ENCODE data around the gene SLIT3.

The SLIT3 gene

GRCh38 chr5:169020102-169020501, 280.8 kb downstream of the SLIT3 start:
- FAIRE-seq, result no peak
- TF ChIP-seq POLR2A (IDR thresholded peaks at IDR 0.05; ENCODE audit: low read depth, low read length) (no peak), POLR2AphosphoS5 (IDR thresholded peaks at IDR 0.05; ENCODE audit: low read depth, low read length) (no peak), SPI1 (IDR thresholded peaks at IDR 0.05; ENCODE audit: low read depth, low read length) (no peak), POU2F2 (IDR thresholded peaks at IDR 0.05; ENCODE audit: low read depth, low read length) (no peak), TAF1 (IDR thresholded peaks at IDR 0.05; ENCODE audit: low read depth, low read length) (no peak), PAX5 (IDR thresholded peaks at IDR 0.05; ENCODE audit: insufficient read depth, low read length, severe bottlenecking) (no peak)
- no peak for DNase-seq (ENCODE audit: insufficient read length, low spot score)

DNA sequence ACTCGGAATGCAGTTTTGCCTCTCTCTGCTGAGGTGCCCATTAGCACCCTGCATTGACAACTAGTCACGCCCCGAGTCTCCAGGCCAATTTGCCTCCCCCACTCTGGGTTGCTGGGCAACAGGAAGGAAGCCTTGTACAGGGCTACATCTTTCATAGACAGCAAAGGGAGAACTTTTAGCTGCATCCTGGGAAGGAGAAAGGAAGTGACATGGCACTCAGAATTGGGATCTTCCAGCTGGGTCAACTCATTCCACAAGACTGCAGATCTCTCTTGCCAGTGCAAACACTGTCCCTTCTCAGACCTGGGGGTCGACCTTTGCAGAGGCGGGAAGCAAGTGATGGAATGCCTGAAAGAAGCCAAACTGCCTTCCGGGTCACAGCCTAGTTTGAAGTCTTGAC, 282.0 kb downstream of the SLIT3 start:
- FAIRE-seq (no peak), DNase-seq (ENCODE audit: insufficient read length, low spot score) (no peak)
- no peak for TF ChIP-seq SPI1 (IDR thresholded peaks at IDR 0.05; ENCODE audit: low read depth, low read length)
- no peak for TF ChIP-seq PAX5 (IDR thresholded peaks at IDR 0.05; ENCODE audit: insufficient read depth, low read length, severe bottlenecking)
- TF ChIP-seq POU2F2 (IDR thresholded peaks at IDR 0.05; ENCODE audit: low read depth, low read length), result no peak
- no peak for TF ChIP-seq POLR2A (IDR thresholded peaks at IDR 0.05; ENCODE audit: low read depth, low read length)
- no peak for TF ChIP-seq POLR2AphosphoS5 (IDR thresholded peaks at IDR 0.05; ENCODE audit: low read depth, low read length)
- TF ChIP-seq TAF1 (IDR thresholded peaks at IDR 0.05; ENCODE audit: low read depth, low read length), result no peak

DNA sequence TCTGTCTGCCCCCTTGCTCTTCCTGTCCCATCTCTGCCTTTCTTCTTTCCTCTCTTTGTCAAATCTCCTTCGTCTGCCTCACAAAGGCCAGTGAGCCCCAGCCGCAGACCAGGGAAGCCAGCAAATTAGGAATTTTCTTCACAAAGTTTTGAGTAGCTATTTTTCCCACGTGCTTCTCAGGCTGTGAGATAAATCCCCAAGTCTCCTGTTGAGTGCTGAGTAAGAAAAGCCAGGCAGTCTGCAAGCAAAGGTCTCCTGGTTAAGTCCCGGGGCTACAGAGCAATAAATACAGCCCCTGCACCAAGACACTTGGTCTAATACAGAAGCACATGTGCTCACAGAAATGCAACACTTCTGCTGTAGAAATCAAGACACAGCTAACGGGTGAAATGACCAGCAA, 284.9 kb downstream of the SLIT3 start:
- FAIRE-seq (no peak), DNase-seq (ENCODE audit: insufficient read length, low spot score) (no peak)
- TF ChIP-seq POU2F2 (IDR thresholded peaks at IDR 0.05; ENCODE audit: low read depth, low read length) (no peak), PAX5 (IDR thresholded peaks at IDR 0.05; ENCODE audit: insufficient read depth, low read length, severe bottlenecking) (no peak), SPI1 (IDR thresholded peaks at IDR 0.05; ENCODE audit: low read depth, low read length) (no peak), POLR2AphosphoS5 (IDR thresholded peaks at IDR 0.05; ENCODE audit: low read depth, low read length) (no peak), POLR2A (IDR thresholded peaks at IDR 0.05; ENCODE audit: low read depth, low read length) (no peak), TAF1 (IDR thresholded peaks at IDR 0.05; ENCODE audit: low read depth, low read length) (no peak)

- FAIRE-seq, result no peak
- DNase-seq (ENCODE audit: insufficient read length, low spot score), result no peak
- TF ChIP-seq POLR2AphosphoS5 (IDR thresholded peaks at IDR 0.05; ENCODE audit: low read depth, low read length) (no peak), SPI1 (IDR thresholded peaks at IDR 0.05; ENCODE audit: low read depth, low read length) (no peak)
Measured at GRCh38 chr5:169013846-169014245, 287.1 kb downstream of the SLIT3 start.

DNA sequence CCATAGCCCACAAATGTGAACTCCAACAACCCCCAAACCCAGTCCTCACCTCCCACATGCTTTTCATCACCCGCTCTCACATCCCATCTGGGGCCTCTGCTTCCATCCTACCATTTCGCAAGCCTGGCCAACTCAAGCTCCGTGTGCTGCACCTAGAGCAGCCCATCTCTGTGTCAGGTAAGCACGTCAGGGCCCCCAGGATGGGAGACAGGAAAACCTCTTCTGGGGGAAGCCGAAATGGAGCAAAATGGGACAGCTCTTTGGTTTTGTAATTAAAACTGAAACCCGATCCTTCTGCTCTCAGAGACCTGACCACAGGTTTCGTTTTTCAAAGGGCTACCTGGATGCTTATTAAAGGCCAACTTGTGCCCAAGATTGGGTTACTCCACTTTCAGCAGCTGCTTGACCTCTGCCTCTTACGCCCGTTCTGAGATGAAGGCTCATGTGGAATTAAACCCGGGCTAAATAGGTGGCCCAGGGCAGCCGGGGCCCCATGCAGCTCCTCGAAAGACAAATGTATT, 287.7 kb downstream of the SLIT3 start:
- TF ChIP-seq POLR2AphosphoS5 (IDR thresholded peaks at IDR 0.05; ENCODE audit: low read depth, low read length), result no peak
- no peak for TF ChIP-seq SPI1 (IDR thresholded peaks at IDR 0.05; ENCODE audit: low read depth, low read length)
- TF ChIP-seq TAF1 (IDR thresholded peaks at IDR 0.05; ENCODE audit: low read depth, low read length), result no peak
- no peak for TF ChIP-seq POU2F2 (IDR thresholded peaks at IDR 0.05; ENCODE audit: low read depth, low read length)
- no peak for TF ChIP-seq POLR2A (IDR thresholded peaks at IDR 0.05; ENCODE audit: low read depth, low read length)
- no peak for TF ChIP-seq PAX5 (IDR thresholded peaks at IDR 0.05; ENCODE audit: insufficient read depth, low read length, severe bottlenecking)
- DNase-seq (ENCODE audit: insufficient read length, low spot score) (no peak), FAIRE-seq (no peak)

- TF ChIP-seq TAF1 (IDR thresholded peaks at IDR 0.05; ENCODE audit: low read depth, low read length) (no peak), POLR2AphosphoS5 (IDR thresholded peaks at IDR 0.05; ENCODE audit: low read depth, low read length) (no peak), SPI1 (IDR thresholded peaks at IDR 0.05; ENCODE audit: low read depth, low read length) (no peak), POLR2A (IDR thresholded peaks at IDR 0.05; ENCODE audit: low read depth, low read length) (no peak), POU2F2 (IDR thresholded peaks at IDR 0.05; ENCODE audit: low read depth, low read length) (no peak), PAX5 (IDR thresholded peaks at IDR 0.05; ENCODE audit: insufficient read depth, low read length, severe bottlenecking) (no peak)
- FAIRE-seq (no peak), DNase-seq (ENCODE audit: insufficient read length, low spot score) (no peak)
Measured at GRCh38 chr5:169012450-169012849, 288.5 kb downstream of the SLIT3 start.

DNA sequence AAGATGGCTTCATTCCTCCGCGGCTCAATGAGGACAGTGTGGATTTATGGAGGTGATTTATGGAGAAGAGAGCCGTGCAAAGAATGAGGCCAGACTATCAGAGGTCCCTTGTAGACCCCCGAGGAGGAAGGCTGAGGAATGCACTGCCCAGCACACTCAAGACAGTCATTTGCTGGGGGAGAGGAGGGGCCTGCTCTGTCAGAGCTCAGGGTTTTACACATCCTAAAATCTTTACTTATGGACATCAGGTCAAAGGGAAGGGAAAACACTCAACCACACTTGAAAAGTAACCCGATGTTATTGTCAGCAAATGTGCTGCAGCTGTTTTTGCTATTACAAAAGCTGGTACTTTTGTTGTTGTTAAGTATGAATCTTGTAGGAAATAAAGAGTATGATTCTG, 289.5 kb downstream of the SLIT3 start:
- TF ChIP-seq POLR2AphosphoS5 (IDR thresholded peaks at IDR 0.05; ENCODE audit: low read depth, low read length), result no peak
- no peak for TF ChIP-seq TAF1 (IDR thresholded peaks at IDR 0.05; ENCODE audit: low read depth, low read length)
- TF ChIP-seq PAX5 (IDR thresholded peaks at IDR 0.05; ENCODE audit: insufficient read depth, low read length, severe bottlenecking), result no peak
- TF ChIP-seq POU2F2 (IDR thresholded peaks at IDR 0.05; ENCODE audit: low read depth, low read length), result no peak
- no peak for TF ChIP-seq POLR2A (IDR thresholded peaks at IDR 0.05; ENCODE audit: low read depth, low read length)
- no peak for TF ChIP-seq SPI1 (IDR thresholded peaks at IDR 0.05; ENCODE audit: low read depth, low read length)
- no peak for DNase-seq (ENCODE audit: insufficient read length, low spot score)
- FAIRE-seq, result no peak

- TF ChIP-seq SPI1 (IDR thresholded peaks at IDR 0.05; ENCODE audit: low read depth, low read length), result no peak
- TF ChIP-seq POLR2A (IDR thresholded peaks at IDR 0.05; ENCODE audit: low read depth, low read length), result no peak
- no peak for TF ChIP-seq PAX5 (IDR thresholded peaks at IDR 0.05; ENCODE audit: insufficient read depth, low read length, severe bottlenecking)
- no peak for TF ChIP-seq POLR2AphosphoS5 (IDR thresholded peaks at IDR 0.05; ENCODE audit: low read depth, low read length)
- no peak for TF ChIP-seq TAF1 (IDR thresholded peaks at IDR 0.05; ENCODE audit: low read depth, low read length)
- no peak for TF ChIP-seq POU2F2 (IDR thresholded peaks at IDR 0.05; ENCODE audit: low read depth, low read length)
- DNase-seq (ENCODE audit: insufficient read length, low spot score) (no peak), FAIRE-seq (no peak)
Measured at GRCh38 chr5:169011009-169011408, 289.9 kb downstream of the SLIT3 start.

DNA sequence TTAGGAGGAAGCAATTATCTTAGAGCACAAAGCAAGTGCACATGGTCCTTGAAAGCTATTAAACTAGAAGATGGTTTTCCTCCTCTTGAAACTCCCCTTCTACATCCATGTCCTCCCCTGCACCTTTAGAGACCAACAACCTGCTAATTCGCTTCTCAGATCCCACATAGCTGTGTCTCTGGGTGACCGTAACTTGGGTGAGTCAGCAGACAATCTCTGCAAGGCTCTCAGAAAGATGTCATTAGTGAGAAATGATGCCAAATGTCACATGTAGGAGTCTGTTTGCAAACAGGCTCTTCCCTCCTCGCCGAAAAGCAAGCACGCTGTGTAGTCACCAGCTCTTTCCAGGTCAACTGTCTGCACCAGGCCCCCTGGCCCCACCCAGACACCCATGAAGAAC, 291.8 kb downstream of the SLIT3 start:
- no peak for DNase-seq (ENCODE audit: insufficient read length, low spot score)
- FAIRE-seq, result no peak
- TF ChIP-seq PAX5 (IDR thresholded peaks at IDR 0.05; ENCODE audit: insufficient read depth, low read length, severe bottlenecking), result no peak
- no peak for TF ChIP-seq SPI1 (IDR thresholded peaks at IDR 0.05; ENCODE audit: low read depth, low read length)
- no peak for TF ChIP-seq TAF1 (IDR thresholded peaks at IDR 0.05; ENCODE audit: low read depth, low read length)

Data from GM12891 (cell line).